Central memory CD4-positive, alpha-beta T cell (primary cell): ENCODE results near the gene NKTR.

Source experiments
- DNase-seq: peaks from one replicate; pipeline ENCODE4 v3.0.0; 2022

The NKTR gene

GRCh38 chr3:42662813-42663535 is 62.5 kb downstream of the NKTR start:
- no peak for DNase-seq

GRCh38 chr3:42663581-42664437 is 63.3 kb downstream of the NKTR start:
- no peak for DNase-seq

GRCh38 chr3:42664438-42664803 is 63.9 kb downstream of the NKTR start:
- DNase-seq: no peak

- DNase-seq: no peak
Observed at GRCh38 chr3:42665050-42665878, 64.8 kb downstream of the NKTR start.

- no peak for DNase-seq
Observed at GRCh38 chr3:42666022-42666421, 65.5 kb downstream of the NKTR start.

- no peak for DNase-seq
Observed at GRCh38 chr3:42666577-42666998, 66.1 kb downstream of the NKTR start.

- no peak for DNase-seq
Observed at GRCh38 chr3:42667096-42667522, 66.6 kb downstream of the NKTR start.

GRCh38 chr3:42667523-42668412 is 67.3 kb downstream of the NKTR start:
- no peak for DNase-seq

GRCh38 chr3:42668413-42668760 is 67.9 kb downstream of the NKTR start:
- DNase-seq: no peak

- no peak for DNase-seq
Observed at GRCh38 chr3:42668793-42669217, 68.3 kb downstream of the NKTR start.

GRCh38 chr3:42670051-42670576 is 69.6 kb downstream of the NKTR start:
- DNase-seq: no peak

GRCh38 chr3:42670670-42671069 is 70.2 kb downstream of the NKTR start:
- DNase-seq: no peak

GRCh38 chr3:42672515-42672914 is 72.0 kb downstream of the NKTR start:
- no peak for DNase-seq

- DNase-seq: no peak
Observed at GRCh38 chr3:42673082-42673481, 72.6 kb downstream of the NKTR start.

GRCh38 chr3:42674146-42674545 is 73.7 kb downstream of the NKTR start:
- no peak for DNase-seq

- no peak for DNase-seq
Observed at GRCh38 chr3:42675909-42676308, 75.4 kb downstream of the NKTR start.

GRCh38 chr3:42678447-42678846 is 78.0 kb downstream of the NKTR start:
- DNase-seq: no peak

- no peak for DNase-seq
Observed at GRCh38 chr3:42680271-42680670, 79.8 kb downstream of the NKTR start.

GRCh38 chr3:42680806-42681205 is 80.3 kb downstream of the NKTR start:
- DNase-seq: no peak

GRCh38 chr3:42681361-42682038 is 81.0 kb downstream of the NKTR start:
- DNase-seq: no peak

GRCh38 chr3:42682301-42683070 is 82.0 kb downstream of the NKTR start:
- no peak for DNase-seq
